Measurements from ENCODE around the gene TPRX1. TPM values are rescaled to one million over a fixed set of nuclear protein-coding genes. Genes with fewer than 3 reads are reported as not detected.

Gene TPRX1
- total and polyA plus RNA-seq, 4 donors, result not detected

DNA sequence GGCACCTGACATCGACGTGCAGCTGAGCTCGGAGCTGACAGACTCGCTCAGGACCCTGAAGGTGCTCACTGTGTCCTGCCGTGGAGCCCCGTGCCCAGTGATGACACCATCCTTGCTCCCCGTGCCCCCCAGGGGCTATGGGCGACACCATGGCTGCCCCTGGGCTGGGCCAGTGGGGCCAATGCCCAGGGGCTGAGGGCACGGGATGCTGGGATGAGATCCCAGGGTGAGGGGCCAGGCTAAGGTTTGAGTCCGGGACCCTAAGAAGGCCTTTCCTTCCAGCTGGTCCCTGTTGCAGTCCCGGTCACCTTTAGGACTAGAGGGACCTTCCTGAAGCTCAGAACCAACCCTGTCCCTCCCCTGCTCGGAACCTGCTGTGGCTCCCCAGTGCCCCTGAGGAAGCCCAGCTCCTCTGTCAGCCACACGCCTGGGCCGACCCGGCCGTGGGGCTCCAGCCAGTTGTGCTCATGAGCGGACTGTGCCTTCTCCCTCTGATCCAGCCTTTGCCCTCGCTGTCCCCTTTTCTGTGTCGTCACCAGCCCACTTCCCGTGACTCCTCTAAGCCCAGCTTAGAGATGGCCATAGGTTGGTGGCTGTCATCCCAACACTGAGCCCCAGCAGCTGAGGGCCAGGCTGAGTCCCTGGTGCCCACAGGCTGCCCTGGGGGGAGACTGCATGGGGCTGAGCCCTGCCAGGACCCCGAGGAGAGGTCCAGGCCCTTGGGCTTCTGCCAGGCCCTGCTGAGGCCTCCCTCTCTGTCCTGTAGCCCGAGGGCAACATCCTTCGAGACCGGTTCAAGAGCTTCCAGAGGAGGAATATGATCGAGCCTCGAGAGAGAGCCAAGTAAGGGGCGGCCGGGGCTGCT lies 48.4 kb downstream of the TPRX1 start:
- no peaks in the 10 kb centered on the region for H3K4me1 ChIP-seq (ENCODE audit: control insufficient read depth in 5 of 5, insufficient read depth in 5 of 5, low read length in 5 of 5)
- peaks cover 20 to 71% (median 42%) of the 10 kb centered on the region in 4 donors for H3K36me3 ChIP-seq (ENCODE audit: control insufficient read depth in 4 of 4, insufficient read depth in 4 of 4, low read length in 4 of 4)
- H3K9me3 ChIP-seq (ENCODE audit: control insufficient read depth in 4 of 4, insufficient read depth in 3 of 4, low read length in 3 of 4), result peaks cover 0 to 5% (median 0%) of the 10 kb centered on the region in 4 donors
- H3K27ac ChIP-seq (ENCODE audit: low read depth in 1 of 2, low read length in 1 of 2), result no peak overlapping the region
- TF ChIP-seq, protein P1, sequence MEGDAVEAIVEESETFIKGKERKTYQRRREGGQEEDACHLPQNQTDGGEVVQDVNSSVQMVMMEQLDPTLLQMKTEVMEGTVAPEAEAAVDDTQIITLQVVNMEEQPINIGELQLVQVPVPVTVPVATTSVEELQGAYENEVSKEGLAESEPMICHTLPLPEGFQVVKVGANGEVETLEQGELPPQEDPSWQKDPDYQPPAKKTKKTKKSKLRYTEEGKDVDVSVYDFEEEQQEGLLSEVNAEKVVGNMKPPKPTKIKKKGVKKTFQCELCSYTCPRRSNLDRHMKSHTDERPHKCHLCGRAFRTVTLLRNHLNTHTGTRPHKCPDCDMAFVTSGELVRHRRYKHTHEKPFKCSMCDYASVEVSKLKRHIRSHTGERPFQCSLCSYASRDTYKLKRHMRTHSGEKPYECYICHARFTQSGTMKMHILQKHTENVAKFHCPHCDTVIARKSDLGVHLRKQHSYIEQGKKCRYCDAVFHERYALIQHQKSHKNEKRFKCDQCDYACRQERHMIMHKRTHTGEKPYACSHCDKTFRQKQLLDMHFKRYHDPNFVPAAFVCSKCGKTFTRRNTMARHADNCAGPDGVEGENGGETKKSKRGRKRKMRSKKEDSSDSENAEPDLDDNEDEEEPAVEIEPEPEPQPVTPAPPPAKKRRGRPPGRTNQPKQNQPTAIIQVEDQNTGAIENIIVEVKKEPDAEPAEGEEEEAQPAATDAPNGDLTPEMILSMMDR (IDR thresholded peaks at IDR 0.05; ENCODE audit: control extremely low read depth, extremely low read depth), result no peak
- no peaks in the 10 kb centered on the region for H3K27me3 ChIP-seq (ENCODE audit: control insufficient read depth in 3 of 3, insufficient read depth in 3 of 3, low read length in 2 of 3)
- H3K9ac ChIP-seq (ENCODE audit: insufficient read depth in 1 of 2, low read length in 2 of 2), result no peak overlapping the region
- no peak overlapping the region for H3K4me3 ChIP-seq
- ATAC-seq (ENCODE audit: insufficient read depth, low FRiP score) (no peak), DNase-seq (no peak)
- 95 to 96% methylated on average over 28 of the region's 28 CpGs for WGBS, 2 donors

DNA sequence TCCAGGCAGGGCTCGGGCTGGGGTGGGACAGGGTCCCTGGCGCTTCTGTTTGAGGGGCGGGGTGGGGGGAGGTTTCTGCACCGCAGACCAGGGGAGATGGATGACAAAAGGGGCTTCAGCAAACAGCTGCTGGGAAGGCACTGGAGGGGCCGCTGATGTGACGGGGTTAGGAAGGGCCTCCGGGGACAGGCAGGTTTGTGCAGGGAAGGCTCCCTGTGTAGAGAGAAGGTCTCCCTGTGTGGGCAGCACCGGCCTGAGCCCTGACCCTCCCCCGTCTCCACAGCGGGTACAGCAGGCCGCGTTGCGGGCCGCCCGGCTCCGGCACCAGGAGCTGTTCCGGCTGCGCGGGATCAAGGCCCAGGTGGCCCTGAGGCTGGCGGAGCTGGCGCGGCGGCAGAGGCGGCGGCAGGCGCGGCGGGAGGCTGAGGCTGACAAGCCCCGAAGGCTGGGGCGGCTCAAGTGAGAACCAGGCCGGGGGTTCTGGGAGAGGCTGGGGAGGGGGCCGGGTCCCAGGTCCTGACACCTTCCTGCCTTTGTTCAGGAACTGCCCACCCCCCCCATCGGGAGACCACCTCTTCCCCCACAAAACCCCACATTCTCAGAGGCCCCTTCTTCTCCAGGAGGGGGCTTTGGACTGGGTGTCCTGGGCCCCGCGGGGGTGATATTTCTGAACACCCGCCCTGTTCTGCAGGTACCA lies 49.1 kb downstream of the TPRX1 start:
- H3K9me3 ChIP-seq (ENCODE audit: control insufficient read depth in 4 of 4, insufficient read depth in 3 of 4, low read length in 3 of 4), result peaks cover 0 to 5% (median 0%) of the 10 kb centered on the region in 4 donors
- H3K9ac ChIP-seq (ENCODE audit: insufficient read depth in 1 of 2, low read length in 2 of 2), result no peak overlapping the region
- no peaks in the 10 kb centered on the region for H3K4me1 ChIP-seq (ENCODE audit: control insufficient read depth in 5 of 5, insufficient read depth in 5 of 5, low read length in 5 of 5)
- H3K4me3 ChIP-seq, result no peak overlapping the region
- peaks cover 22 to 79% (median 48%) of the 10 kb centered on the region in 4 donors for H3K36me3 ChIP-seq (ENCODE audit: control insufficient read depth in 4 of 4, insufficient read depth in 4 of 4, low read length in 4 of 4)
- ATAC-seq (ENCODE audit: insufficient read depth, low FRiP score), result no peak
- WGBS, 2 donors, result 92 to 98% methylated on average over 32 to 36 of the region's 36 CpGs
- H3K27me3 ChIP-seq (ENCODE audit: control insufficient read depth in 3 of 3, insufficient read depth in 3 of 3, low read length in 2 of 3), result no peaks in the 10 kb centered on the region
- no peak for DNase-seq
- no peak overlapping the region for H3K27ac ChIP-seq (ENCODE audit: low read depth in 1 of 2, low read length in 1 of 2)
- TF ChIP-seq, protein P1 (IDR thresholded peaks at IDR 0.05; ENCODE audit: control extremely low read depth, extremely low read depth), result no peak

DNA sequence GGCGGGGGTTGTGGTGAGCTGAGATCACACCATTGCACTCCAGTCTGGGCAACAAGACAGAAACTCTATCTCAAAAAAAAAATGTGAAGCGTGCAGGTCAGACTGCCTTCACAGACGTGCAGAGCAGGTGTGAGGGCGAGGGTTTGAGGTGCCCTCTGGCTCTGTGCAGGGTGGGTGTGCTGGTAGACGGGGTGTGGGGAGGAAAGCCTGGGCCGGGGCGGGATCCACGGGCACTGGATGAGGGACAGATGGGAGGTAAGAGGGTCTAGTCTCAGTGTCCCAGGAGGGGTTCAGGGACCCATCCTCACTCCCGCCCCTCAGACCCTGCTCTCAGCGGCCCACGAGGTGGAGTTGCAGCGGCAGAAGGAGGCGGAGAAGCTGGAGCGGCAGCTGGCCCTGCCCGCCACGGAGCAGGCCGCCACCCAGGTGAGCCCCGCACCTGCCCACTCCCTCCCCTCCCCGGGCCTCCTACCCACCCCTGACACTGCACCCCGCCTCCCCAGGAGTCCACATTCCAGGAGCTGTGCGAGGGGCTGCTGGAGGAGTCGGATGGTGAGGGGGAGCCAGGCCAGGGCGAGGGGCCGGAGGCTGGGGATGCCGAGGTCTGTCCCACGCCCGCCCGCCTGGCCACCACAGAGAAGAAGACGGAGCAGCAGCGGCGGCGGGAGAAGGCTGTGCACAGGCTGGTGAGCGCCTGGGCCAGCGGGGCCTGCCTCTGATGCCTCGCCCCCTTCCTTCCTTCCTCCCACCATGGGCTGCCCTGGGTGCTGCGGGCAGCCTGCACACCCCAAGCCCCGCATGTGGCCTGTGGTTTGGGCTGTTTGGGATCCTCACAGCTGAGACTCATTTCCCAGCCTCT lies 49.9 kb downstream of the TPRX1 start:
- Histone ChIP-seq H3K4me3 (no peak overlapping the region), H3K36me3 (ENCODE audit: control insufficient read depth in 4 of 4, insufficient read depth in 4 of 4, low read length in 4 of 4) (peaks cover 23 to 86% (median 51%) of the 10 kb centered on the region in 4 donors), H3K27me3 (ENCODE audit: control insufficient read depth in 3 of 3, insufficient read depth in 3 of 3, low read length in 2 of 3) (no peaks in the 10 kb centered on the region), H3K9me3 (ENCODE audit: control insufficient read depth in 4 of 4, insufficient read depth in 3 of 4, low read length in 3 of 4) (peaks cover 0 to 5% (median 0%) of the 10 kb centered on the region in 4 donors), H3K27ac (ENCODE audit: low read depth in 1 of 2, low read length in 1 of 2) (no peak overlapping the region), H3K9ac (ENCODE audit: insufficient read depth in 1 of 2, low read length in 2 of 2) (no peak overlapping the region), H3K4me1 (ENCODE audit: control insufficient read depth in 5 of 5, insufficient read depth in 5 of 5, low read length in 5 of 5) (peaks cover 0 to 2% (median 0%) of the 10 kb centered on the region in 5 donors)
- WGBS, 2 donors, result 92 to 94% methylated on average over 34 to 37 of the region's 37 CpGs
- TF ChIP-seq, protein P1 (IDR thresholded peaks at IDR 0.05; ENCODE audit: control extremely low read depth, extremely low read depth), result no peak
- ATAC-seq (ENCODE audit: insufficient read depth, low FRiP score), result no peak
- DNase-seq, result no peak

Data from lung (tissue), 12 donors.